Dermis blood vessel endothelial cell (primary cell): ENCODE results near the gene CEP43. TPM values are rescaled to one million over a fixed set of nuclear protein-coding genes. Genes with fewer than 3 reads are reported as not detected.
A peak's percentile ranks its signal among the peaks of the same experiment; 100 is the strongest.

Experiments used
- DNase-seq: peaks from one replicate; pipeline ENCODE4 v3.0.0; 2010
- total RNA-seq: library from RNA; depleted of rRNA; stranded (reverse); fragments of >200 nt; gene quantifications from 2 replicates; pipeline ENCODE4 v1.2.3, GENCODE V29; 2014

The CEP43 gene
- total RNA-seq, 1 donor from 2014 or later = 15.7 TPM

GRCh38 chr6:166969390-166970002 is 29.7 kb upstream of the CEP43 start:
- no peak for DNase-seq

DNA sequence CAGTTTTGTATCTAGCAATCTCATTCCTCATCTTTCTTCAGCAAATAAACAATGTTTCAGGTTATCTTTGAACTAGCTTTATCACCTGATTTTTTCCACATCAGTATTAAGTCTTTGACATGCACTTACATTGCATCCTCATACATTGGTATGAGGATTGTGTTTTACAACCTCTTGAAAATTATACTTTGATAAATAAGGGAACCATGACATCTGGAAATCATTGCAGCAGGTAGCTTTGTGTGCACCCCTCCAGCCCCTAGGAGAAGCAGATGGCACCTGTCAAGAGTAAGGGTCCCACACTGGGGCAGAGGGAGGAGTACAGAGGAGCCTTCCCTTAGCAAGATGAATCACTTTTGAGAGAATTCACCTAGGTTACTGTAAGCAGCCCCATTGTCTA is 29.1 kb upstream of the CEP43 start:
- DNase-seq = no peak

DNA sequence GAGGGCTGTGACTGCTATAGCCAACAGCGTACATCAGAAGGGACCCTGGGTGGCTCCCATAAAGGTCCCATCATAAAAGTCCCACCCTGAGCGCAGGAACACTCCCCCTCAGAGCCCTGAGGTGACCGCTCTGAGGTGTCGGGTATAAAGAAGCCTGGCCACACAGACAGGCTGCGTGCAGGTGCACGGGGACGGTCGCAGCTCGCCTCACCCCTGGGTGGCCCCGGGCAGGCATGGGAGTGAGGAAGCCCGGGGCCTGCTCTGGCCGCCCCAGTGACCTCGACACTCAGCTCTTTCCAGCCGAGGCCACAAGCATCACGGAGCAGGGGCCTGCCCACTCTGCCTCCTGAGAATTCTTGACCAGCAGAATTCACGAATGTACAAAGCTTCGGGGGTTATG is 28.4 kb upstream of the CEP43 start:
- DNase-seq = no peak

- no peak for DNase-seq
Measured at GRCh38 chr6:166971271-166971670, 27.9 kb upstream of the CEP43 start.

DNA sequence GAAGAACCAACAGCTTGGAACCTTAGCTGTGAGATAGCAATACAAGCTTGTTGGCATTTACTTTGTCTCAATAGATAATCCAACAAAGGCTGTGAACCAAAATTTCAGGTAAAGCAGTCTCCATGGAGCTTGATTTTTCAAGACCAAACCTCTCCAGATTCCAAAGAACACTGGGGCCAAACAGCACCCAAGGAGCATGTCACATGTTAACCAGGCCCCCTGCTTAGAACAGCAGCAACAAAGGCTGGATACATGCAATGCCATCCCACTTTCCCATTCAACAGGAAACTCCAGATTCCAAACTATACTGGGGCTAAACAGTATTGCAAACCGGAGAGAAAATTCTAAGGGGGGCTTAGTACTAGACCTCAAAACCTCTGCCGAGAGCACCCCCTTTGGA is 27.1 kb upstream of the CEP43 start:
- DNase-seq = no peak

- DNase-seq = no peak
Measured at GRCh38 chr6:166976636-166977035, 22.6 kb upstream of the CEP43 start.

DNA sequence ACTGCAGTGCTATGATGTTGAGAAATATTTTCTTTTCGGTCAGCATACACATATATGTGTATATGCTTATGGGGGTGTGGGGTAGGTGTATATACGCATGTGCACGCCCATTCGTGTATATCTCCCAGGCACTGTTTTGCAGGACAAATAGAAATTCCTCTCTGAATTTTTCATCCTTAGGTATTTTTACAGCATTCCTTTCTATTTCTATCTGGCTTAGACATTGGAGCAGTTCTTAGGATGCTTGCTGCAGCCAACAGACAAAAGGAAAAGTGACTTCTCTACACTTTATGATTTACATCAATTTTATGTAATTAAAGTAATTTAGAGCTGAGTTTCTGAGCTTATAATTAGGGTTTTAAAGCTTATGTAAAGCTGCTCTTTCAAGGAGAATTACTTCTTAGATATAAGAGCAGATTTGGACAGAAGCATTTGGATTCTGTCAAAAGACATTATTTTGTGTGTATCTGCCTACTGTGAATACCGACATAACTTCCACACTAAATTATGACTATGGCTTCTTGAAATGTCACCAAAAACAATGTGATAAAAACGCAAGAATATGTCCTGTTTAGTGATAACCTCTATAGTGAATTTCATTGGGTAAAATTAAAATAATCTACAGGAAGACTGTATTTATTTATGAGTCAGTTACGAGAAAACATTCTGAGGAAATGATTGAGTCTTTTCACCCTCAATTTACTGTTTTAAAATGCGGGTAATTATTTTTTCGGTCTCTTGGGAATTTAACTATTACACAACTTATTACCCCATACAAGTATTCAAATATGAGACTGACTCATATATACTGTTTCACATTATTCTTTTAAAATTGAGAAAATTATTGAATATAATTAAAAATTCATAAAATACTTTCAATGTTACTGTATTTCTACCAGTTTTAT is 21.3 kb upstream of the CEP43 start:
- peak; percentile 19 for DNase-seq

DNA sequence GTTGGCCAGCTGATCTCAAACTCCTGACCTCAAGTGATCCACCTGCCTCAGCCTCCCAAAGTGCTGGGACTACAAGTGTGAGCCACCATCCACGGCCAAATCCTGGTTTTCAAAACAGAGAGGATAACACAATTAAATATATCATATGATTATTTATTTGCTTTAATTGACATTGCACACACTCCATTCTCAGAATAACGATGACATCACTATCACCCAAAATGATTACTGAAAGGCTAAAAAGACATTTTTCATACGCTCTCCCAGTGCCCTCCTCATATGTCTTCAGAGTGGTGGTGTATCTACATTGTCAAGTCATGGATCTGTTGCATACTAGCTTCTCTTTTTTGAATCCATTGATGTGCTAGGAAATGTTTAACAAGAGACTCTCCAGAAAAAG is 18.5 kb upstream of the CEP43 start:
- DNase-seq = no peak

- no peak for DNase-seq
Measured at GRCh38 chr6:166987448-166987847, 11.7 kb upstream of the CEP43 start.

GRCh38 chr6:166987930-166988329 is 11.3 kb upstream of the CEP43 start:
- no peak for DNase-seq

GRCh38 chr6:166988674-166989201 is 10.5 kb upstream of the CEP43 start:
- no peak for DNase-seq

GRCh38 chr6:166989427-166990032 is 9.7 kb upstream of the CEP43 start:
- peak; percentile 70 for DNase-seq

- no peak for DNase-seq
Measured at GRCh38 chr6:166996406-166996805, 2.8 kb upstream of the CEP43 start.

DNA sequence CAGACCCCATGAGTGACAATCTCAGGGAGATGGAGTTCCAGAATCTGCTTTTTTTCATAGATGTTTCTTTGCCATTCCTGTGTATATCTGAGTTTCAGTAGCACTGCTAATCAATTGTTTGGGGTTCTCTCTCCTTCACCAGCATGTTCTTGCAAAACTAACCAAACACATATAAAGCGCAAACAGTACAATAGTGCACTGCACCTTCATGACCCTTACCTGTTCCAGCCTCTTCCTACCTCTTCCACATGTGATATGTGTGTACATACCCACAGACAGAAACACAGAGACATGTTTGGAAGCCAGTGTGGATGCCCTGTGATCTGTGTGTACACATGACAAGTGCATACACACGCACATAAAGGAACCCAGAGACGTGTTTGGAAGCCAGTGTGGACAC is 1.8 kb upstream of the CEP43 start:
- no peak for DNase-seq

DNA sequence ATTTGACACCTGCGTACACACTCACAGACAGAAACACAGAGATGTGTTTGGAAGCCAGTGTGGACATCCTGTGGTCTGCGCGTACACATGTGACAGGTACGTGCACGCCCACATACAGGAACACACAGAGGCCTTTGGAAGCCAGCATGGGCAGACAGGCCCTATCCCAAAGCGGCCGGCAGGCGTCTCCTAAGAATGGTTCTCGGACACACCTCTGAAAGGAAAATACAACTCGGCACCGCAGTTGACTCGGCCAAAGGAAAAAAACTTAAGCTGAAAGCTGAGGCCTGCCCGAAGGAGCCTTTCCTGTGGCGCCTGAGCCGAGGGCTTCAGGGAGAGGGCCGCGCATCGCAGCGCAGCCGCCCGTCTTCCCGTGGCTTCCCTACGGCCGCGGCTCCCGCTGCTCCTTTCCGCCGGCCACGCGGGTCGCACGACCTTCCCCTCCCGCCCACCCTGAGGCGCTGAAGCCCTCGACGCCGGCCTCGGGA is 1.4 kb upstream of the CEP43 start:
- peak; percentile 83 for DNase-seq

GRCh38 chr6:166998256-166999144 is 697 bp upstream of the CEP43 start:
- DNase-seq = no peak

DNA sequence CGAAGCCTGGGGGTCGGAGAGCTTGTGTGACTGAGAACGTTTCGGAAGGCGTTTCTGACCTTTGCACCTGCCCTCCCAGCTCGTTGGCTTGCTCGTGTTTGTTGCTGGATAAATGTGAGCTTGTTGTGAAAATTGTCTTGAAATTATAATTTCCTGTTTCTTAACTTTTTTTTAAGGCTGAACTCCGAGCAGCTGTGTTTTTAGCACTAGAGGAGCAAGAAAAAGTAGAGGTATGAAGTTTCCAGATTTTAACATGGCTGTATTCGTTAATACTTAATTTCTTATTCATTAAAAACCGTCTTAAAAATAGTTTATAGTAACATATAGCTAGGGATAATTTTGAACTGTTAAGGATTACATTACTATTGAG is 672 bp downstream of the CEP43 start:
- DNase-seq = no peak

DNA sequence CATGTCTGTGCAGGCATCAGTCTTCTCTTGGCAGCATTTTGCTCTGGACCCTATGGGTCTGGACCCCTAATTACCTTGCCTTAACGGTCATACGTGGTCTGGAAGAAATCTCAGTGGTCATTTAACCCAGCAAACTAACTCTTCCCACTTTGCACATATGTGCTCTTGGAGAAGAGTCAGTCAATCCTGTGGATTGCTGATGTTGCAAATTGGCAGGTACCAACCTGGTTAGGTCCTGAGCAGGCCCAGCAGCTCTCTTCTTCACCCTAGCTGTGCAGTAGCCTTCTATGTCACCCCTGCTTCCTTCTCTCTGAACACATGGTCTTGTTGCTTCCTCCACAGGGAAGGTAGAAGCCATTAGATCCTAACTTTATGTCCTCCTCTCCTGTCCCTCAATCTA is 1.6 kb downstream of the CEP43 start:
- DNase-seq = no peak

- no peak for DNase-seq
Measured at GRCh38 chr6:167005350-167006159, 6.4 kb downstream of the CEP43 start.

DNA sequence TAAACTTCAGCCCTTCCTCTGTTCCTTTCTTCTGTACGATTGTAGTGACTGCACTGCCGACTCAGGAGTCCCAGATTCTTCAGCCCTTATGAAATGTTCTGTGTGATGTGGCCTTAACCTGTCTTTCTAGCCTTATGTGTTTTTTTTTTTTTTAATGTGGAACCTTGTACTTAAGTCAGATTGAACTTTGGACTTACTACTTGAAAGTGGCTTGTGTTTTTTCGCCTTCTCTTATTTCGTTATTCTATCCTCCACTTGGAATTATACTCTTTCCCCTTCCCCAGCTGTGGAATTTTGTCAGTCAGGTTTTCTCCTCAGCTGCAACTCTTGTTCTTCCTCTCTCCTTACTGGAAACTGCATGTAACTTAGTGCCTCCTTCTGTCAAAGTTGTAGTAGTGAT is 8.8 kb downstream of the CEP43 start:
- DNase-seq = no peak

- DNase-seq = no peak
Measured at GRCh38 chr6:167013067-167013466, 13.9 kb downstream of the CEP43 start.

DNA sequence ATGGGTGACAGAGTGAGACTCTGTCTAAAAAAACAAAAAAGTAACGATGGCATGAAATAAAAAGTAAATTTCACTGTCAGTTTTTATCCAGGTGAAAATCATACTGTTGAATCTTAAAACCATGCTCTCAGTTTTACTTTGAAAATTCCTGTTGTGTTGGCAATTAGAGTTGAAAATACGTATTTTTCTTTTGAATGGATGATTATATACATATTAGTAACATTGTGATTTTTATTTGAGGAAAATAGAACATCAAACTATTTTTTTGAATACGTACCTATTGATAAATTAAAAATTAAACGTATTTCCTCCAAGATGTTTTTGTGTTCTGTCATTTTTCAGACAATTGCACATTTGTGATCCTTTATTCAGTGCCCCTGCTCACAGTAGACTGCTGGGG is 14.7 kb downstream of the CEP43 start:
- DNase-seq = no peak
